GM12891 (cell line): ENCODE results near the gene PYROXD2.

Experiments
- DNase-seq: peaks from one replicate; pipeline ENCODE4 v3.0.0; 2011; ENCODE audit warnings: low spot score; ENCODE audit not compliant: insufficient read length
- FAIRE-seq: peaks from 2 replicates; lab custom pipeline; 2011; peaks lifted over from hg19 to GRCh38; lab: Jason Lieb, UNC
- PAX5 ChIP-seq: IDR thresholded peaks from 2 replicates; pipeline ENCODE4 v1.6.1; 2011; ENCODE audit warnings: low read length, moderate library complexity, mild to moderate bottlenecking; ENCODE audit not compliant: insufficient read depth, severe bottlenecking
- POLR2A ChIP-seq: IDR thresholded peaks from 2 replicates; pipeline ENCODE4 v1.6.1; 2011; ENCODE audit warnings: low read depth, low read length, control low read depth
- POLR2AphosphoS5 ChIP-seq: IDR thresholded peaks from 2 replicates; pipeline ENCODE4 v1.6.1; 2011; ENCODE audit warnings: low read depth, low read length, control low read depth
- POU2F2 ChIP-seq: IDR thresholded peaks from 2 replicates; pipeline ENCODE4 v1.6.1; 2011; ENCODE audit warnings: low read depth, mild to moderate bottlenecking, control low read depth, low read length, moderate library complexity
- SPI1 ChIP-seq: IDR thresholded peaks from 2 replicates; pipeline ENCODE4 v1.6.1; 2011; ENCODE audit warnings: low read depth, low read length, control low read depth
- TAF1 ChIP-seq: IDR thresholded peaks from 2 replicates; pipeline ENCODE4 v1.6.1; 2011; ENCODE audit warnings: low read depth, low read length, control low read depth

PYROXD2 gene

DNA sequence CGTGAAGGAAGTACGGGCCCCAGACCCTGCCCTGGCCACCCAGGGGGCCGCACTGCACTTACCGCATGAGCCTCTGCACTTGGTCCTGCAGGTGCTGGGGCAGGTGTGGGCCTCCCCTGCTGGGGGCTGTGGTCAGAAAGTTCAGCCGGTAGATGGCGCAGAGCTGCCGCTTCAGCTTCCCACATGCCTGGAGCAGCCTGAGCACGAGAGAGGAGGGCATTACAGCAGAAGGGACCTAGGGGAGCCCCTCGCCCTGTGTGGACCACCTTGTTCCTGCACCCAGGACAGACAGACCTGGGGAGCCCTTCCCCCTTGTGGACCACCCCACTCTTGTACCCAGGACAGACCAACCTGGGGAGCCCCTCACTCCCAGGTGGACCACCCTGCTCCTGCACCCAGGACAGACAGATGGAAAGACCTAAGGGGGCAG, 8.7 kb upstream of the PYROXD2 start:
- DNase-seq, result no peak
- no peak for FAIRE-seq
- TF ChIP-seq SPI1 (no peak), POU2F2 (no peak), POLR2A (no peak), PAX5 (no peak), TAF1 (no peak), POLR2AphosphoS5 (no peak)

DNA sequence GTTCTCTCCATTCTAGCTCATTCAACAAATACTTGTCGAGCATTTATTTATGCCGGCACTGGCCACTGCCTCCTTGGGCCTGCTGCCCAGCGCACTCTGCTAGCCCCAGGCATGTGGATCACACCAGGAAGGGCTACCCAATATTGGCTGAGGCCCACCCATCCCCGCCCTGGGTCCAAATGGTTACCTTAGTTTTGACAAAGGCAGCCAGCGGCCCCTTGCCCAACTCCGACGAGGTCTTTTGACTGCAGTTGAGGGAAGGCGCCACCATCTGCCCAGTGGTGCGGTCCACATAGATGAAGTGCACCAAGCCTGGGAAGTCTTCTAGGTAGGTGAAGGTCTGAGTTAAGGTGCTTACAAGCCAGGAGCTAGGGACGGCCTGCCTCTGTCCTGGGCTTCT, 7.2 kb upstream of the PYROXD2 start:
- TF ChIP-seq POLR2A, result no peak
- no peak for TF ChIP-seq POU2F2
- no peak for TF ChIP-seq TAF1
- no peak for TF ChIP-seq PAX5
- no peak for TF ChIP-seq POLR2AphosphoS5
- no peak for TF ChIP-seq SPI1
- FAIRE-seq (no peak), DNase-seq (no peak)

DNA sequence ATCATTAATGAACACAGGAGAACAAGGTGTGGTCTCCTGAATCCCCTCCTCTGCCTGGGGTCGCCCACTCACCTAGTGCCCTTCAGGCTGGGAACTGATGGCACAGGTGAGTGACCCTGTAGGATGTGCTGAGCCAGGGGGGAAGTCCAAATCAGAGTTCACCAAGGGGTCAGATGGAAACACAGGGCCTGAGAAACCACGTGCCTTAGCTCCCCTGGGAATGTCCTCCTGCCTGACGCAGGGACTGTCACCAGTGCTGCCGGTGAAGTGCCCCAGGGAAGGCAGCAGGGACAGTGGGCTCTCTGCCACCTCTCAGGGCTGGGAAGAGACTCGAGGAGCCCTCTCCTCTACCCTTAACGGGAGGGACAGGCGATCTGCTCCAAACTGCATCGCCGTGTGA, 5.8 kb upstream of the PYROXD2 start:
- no peak for TF ChIP-seq POLR2AphosphoS5
- TF ChIP-seq TAF1, result no peak
- no peak for TF ChIP-seq SPI1
- TF ChIP-seq POU2F2, result no peak
- no peak for TF ChIP-seq PAX5
- no peak for TF ChIP-seq POLR2A
- FAIRE-seq (no peak), DNase-seq (no peak)

DNA sequence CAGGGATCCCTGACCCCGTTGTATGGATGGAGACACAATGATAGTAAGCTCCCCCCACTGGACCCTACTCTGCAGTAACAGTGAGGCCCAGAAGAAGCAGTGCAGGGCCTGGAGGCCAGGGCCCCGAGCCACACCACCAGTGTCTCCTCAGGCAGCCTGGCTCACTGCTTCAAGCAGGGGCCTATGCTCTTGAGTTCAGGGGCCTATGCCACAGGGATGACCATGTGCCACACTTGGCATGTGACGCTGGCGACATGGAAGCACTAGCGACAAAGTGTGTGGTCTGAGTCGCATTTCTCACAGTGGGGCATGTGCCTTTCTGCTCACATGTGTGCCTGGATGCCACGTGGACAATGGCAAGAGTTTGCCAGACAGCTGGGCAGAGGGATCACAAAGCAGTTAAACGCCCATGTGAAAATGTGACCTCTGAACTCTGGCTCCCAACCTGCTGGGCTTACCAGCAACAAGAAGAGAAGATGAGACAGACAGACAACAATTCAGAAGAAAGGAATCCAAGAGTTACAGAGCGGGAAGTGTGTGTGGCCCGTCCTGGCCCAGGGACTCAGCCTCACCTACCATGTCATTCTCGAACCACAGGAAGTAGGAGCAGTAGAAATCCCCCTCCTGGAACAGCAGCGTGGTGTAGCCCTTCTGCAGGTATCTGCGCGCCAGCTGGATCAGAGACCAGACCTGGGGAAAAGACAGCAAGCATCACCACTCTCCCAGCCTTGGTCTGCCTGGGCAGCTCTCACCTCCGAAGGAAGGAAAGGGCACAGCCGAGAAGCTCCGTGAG, 4.7 kb upstream of the PYROXD2 start:
- DNase-seq, result no peak
- no peak for FAIRE-seq
- TF ChIP-seq POLR2AphosphoS5, result no peak
- no peak for TF ChIP-seq SPI1
- TF ChIP-seq POU2F2, result no peak
- TF ChIP-seq POLR2A, result no peak
- TF ChIP-seq TAF1, result no peak
- no peak for TF ChIP-seq PAX5

DNA sequence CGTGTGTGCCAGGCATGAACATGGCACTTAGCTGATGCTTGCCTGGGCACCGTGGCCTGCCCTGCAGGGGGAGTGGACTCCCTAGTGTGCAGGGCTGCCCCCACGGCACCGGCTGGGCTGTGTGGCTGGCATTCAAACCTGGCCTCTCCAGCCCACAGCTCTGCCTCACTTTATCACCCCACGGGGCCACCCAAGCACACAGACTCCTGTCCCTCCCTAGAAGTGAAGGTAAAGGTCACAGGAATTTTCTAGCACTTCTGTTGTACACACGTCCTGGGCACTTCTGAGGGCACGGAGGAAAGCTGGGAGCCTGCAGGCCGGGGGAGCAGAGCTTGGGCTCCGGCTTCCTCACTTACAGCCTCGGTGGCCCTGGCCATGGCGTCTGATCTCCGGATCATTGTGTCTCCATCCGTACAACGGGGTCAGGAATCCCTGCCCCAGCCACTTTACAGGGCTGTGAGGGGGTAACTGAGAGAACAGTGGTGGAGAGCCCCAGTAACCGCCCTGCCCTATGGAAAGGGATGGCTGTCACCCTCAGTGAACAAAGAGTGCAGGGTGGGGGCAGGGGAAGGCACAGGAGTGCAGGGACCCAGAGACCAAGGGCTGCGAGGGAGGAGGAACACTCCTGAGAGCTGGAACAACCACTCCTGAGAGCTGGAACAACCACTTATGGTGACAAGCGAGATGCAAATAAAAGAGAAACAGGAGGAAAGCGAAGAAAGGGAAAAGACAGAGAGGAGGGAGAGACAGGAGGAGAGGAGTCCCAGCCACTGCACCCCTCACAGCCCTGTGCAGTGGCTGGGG, 3.9 kb upstream of the PYROXD2 start:
- DNase-seq (no peak), FAIRE-seq (no peak)

DNA sequence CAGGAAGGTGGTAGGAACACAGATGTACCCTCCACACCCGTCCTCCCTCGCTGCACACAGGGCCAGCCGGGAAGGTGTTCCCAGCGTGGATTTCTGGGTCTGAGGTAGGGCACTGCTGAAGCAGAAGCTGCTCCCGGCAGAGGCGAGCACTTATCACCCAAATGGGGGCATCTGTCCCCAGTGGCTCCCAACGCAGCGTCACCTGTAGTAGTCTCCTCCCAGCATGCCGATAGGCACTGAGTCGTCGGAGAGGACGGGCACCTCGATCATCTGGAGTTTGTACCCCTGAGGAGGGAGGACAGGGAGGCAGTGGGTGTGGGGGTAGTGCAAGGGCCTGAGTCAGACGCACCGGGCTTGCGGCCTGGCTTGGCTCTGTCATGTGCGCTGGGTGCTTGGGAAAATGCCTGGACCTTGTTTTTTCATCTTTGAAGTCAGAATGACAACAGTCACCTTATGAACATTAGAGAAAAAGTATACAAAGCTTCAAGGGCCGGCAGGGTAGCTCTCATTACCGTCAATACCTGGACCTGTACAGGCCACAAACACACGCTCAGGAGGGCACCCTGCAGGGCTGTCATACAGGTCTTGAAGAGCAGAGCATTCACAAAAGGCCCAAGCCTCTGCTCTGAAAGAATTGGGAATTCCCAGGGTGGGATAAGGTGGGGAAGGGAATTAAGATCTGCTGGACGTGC, 3.1 kb upstream of the PYROXD2 start:
- DNase-seq (no peak), FAIRE-seq (no peak)
- TF ChIP-seq POU2F2, result no peak
- TF ChIP-seq SPI1, result no peak

More for the DNA sequence above, 3.9 kb upstream of the PYROXD2 start:
- TF ChIP-seq POU2F2 (no peak), TAF1 (no peak), POLR2AphosphoS5 (no peak), POLR2A (no peak), SPI1 (no peak), PAX5 (no peak)

DNA sequence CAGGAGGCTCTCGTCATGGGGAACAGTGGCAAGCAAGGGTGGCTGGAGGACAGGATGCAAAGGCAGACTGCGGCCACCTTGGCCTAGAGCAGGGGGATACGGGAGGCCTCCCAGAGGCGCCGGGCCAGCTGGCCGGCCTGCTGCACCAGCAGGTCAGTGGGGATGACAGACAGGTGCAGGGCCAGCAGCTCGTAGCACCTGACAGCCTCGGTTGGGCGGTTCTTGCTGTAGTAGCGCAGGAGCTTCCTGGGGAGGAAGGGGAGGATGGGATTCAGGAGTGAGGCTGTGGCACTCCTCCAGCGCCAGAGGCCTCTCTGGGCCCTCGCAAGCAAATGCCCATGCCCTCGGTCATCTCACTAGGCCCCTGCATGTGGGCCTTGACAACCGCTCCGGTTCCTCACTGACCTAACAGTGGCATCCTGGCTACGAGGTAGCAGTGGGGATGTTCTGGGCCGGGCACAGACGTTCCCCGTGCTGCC, 2.5 kb upstream of the PYROXD2 start:
- FAIRE-seq, result no peak

DNA sequence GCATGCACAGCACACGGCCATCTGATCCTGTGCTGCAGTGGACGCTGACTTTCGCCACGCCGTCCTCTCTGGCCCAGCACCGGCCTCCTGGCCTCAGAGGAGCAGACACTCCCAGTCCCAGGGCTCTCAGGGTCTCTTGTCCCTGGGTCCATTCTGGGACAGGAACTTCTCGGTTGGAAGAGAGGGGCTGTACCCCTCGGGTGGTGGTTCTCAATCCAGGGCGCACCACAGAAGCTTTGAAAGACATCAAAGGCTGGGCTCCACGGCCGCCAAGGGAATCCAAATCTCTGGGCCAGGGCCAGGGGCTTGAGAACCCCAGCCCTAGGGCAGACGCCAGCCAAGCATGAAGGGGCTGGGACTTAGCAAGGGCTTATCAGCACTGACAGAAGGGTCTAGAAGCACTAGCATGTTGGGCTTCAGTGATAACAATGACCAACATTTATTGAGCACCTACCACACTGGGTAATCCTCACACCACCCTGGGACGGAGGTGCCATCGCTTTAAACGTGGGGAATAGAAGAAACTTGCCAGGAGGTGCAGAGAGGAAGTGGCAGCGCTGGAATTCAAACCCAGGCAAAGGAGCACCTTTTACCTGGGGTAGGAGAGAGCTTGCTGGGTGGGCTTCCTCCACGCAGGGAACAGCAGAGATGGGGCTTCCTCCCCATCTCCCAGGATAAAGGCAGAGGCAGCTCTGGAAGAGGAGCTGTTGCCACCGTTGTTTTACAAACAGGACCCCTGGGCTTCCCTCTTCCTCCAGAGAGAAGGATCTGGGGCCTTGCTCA, 1.8 kb upstream of the PYROXD2 start:
- DNase-seq (no peak), FAIRE-seq (no peak)
- TF ChIP-seq SPI1 (no peak), POU2F2 (no peak), PAX5 (no peak), POLR2A (no peak), TAF1 (no peak), POLR2AphosphoS5 (no peak)

More for the DNA sequence above, 2.5 kb upstream of the PYROXD2 start:
- DNase-seq, result no peak
- TF ChIP-seq SPI1, result no peak
- TF ChIP-seq PAX5, result no peak
- TF ChIP-seq POU2F2, result no peak
- TF ChIP-seq POLR2A, result no peak
- no peak for TF ChIP-seq TAF1
- TF ChIP-seq POLR2AphosphoS5, result no peak

DNA sequence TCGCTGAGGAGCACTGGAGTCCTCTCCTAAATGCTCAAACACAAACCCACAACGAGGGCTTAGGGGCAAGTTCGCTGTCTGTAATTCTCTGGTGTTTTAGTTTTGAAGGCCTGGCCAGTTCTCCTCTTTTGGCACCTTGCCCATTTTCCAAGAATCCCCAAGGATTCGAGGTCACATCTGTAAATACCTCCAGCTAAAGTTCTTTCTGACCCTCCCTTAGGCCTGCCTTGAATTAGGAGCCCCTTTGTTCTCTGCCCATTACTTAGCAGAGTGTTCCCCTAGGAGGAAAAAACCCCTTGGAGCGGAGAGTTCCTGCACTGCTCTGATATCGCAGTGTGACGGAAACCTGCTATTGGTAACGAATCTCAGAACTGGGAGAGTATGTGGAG, 743 bp upstream of the PYROXD2 start:
- FAIRE-seq (no peak), DNase-seq (no peak)
- no peak for TF ChIP-seq POLR2AphosphoS5

DNA sequence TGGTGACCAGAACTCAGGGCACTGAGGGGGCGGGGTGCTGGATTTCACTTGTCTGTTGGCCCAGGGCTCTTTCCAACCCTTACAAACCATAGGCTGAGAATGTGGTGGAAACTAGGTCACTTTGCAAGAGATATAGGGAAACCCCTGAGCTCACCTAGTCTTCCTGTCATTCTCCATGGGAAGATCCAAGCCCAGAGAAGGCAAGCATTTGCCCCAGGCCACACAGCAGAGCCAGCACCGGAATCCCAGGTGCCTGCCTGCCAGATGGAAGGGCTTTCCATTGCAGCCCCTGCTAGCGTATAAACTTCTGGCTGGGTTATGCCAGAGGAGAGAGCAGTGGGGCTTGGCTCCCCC, 427 bp downstream of the PYROXD2 start:
- FAIRE-seq (no peak), DNase-seq (no peak)
- TF ChIP-seq SPI1 (no peak), POLR2AphosphoS5 (no peak), PAX5 (no peak), POU2F2 (no peak), TAF1 (no peak), POLR2A (no peak)
